Urinary bladder (tissue), 4 donors: ENCODE data around the gene TEKT3. TPM values are rescaled to one million over a fixed set of nuclear protein-coding genes. Genes with fewer than 3 reads are reported as not detected.

Experiments used
- DNase-seq: peaks from one replicate; pipeline ENCODE4 v3.0.0-alpha.2; 2015; ENCODE audit errors: extremely low spot score
- H3K27ac ChIP-seq: one replicate; pipeline ENCODE4 v1.5.1; 2013; ENCODE audit warnings: low read depth, mild to moderate bottlenecking, moderate library complexity
- H3K36me3 ChIP-seq: one replicate; pipeline ENCODE4 v1.6.1; 2013; ENCODE audit warnings: mild to moderate bottlenecking, moderate library complexity; ENCODE audit not compliant: insufficient read depth
- H3K4me1 ChIP-seq: one replicate; pipeline ENCODE4 v1.6.1; 2013; ENCODE audit warnings: mild to moderate bottlenecking, moderate library complexity; ENCODE audit not compliant: insufficient read depth
- H3K4me3 ChIP-seq: one replicate; pipeline ENCODE4 v1.5.1; 2013; ENCODE audit warnings: low read depth, low read length
- WGBS: extraction: QIAGEN DNeasy Blood & Tissue Kit; methylation state at CpG from one replicate; pipeline ENCODE4 v1.1.7; 2013; 5-methylcytosine and 5-hydroxymethylcytosine counted together
- polyA plus RNA-seq: library from polyadenylated mRNA; stranded (reverse); fragments of 200-250 nt; gene quantifications from one replicate; pipeline ENCODE4 v1.2.3, GENCODE V29; 2013
- total RNA-seq: library from RNA; depleted of rRNA; stranded (reverse); fragments of >200 nt; gene quantifications from one replicate; pipeline ENCODE4 v1.2.3, GENCODE V29; 2014
- donor health status: healthy with polysubstance abuse.
- donor health status: healthy.

Gene TEKT3
- total and polyA plus RNA-seq, 2 donors = 1.0 to 1.1 TPM

- H3K36me3 ChIP-seq = no peaks in the 10 kb centered on the region
- H3K27ac ChIP-seq = no peak overlapping the region
- WGBS = 93% methylated on average over 6 of the region's 6 CpGs
- no peak overlapping the region for H3K4me3 ChIP-seq
- DNase-seq = no peak
- H3K4me1 ChIP-seq = no peaks in the 10 kb centered on the region
Observed at GRCh38 chr17:15301845-15302244, 39.6 kb downstream of the TEKT3 start.

- H3K36me3 ChIP-seq = no peaks in the 10 kb centered on the region
- H3K27ac ChIP-seq = no peak overlapping the region
- no peaks in the 10 kb centered on the region for H3K4me1 ChIP-seq
- 86% methylated on average over 5 of the region's 5 CpGs for WGBS
- no peak for DNase-seq
- no peak overlapping the region for H3K4me3 ChIP-seq
Observed at GRCh38 chr17:15298176-15298575, 43.2 kb downstream of the TEKT3 start.

GRCh38 chr17:15293558-15293957 lies 47.8 kb downstream of the TEKT3 start:
- no peaks in the 10 kb centered on the region for H3K36me3 ChIP-seq
- WGBS = 79% methylated on average over 3 of the region's 3 CpGs

GRCh38 chr17:15291674-15292361 lies 49.6 kb downstream of the TEKT3 start:
- Histone ChIP-seq H3K4me3 (no peak overlapping the region), H3K36me3 (no peaks in the 10 kb centered on the region), H3K27ac (no peak overlapping the region), H3K4me1 (no peaks in the 10 kb centered on the region)
- no peak for DNase-seq
- WGBS = 81% methylated on average over 8 of the region's 8 CpGs

More at GRCh38 chr17:15293558-15293957, 47.8 kb downstream of the TEKT3 start:
- no peak overlapping the region for H3K4me3 ChIP-seq
- DNase-seq = no peak
- H3K4me1 ChIP-seq = no peaks in the 10 kb centered on the region
- H3K27ac ChIP-seq = no peak overlapping the region

- WGBS = 85% methylated on average over 6 of the region's 6 CpGs
- H3K36me3 ChIP-seq = no peaks in the 10 kb centered on the region
Observed at GRCh38 chr17:15290605-15291004, 50.8 kb downstream of the TEKT3 start.

GRCh38 chr17:15289285-15290183 lies 51.9 kb downstream of the TEKT3 start:
- DNase-seq = no peak
- Histone ChIP-seq H3K27ac (no peak overlapping the region), H3K4me3 (no peak overlapping the region), H3K36me3 (no peaks in the 10 kb centered on the region), H3K4me1 (no peaks in the 10 kb centered on the region)
- WGBS = 73% methylated on average over 22 of the region's 22 CpGs

More at GRCh38 chr17:15290605-15291004, 50.8 kb downstream of the TEKT3 start:
- no peak for DNase-seq
- Histone ChIP-seq H3K27ac (no peak overlapping the region), H3K4me1 (no peaks in the 10 kb centered on the region), H3K4me3 (no peak overlapping the region)

- no peaks in the 10 kb centered on the region for H3K36me3 ChIP-seq
- 48% methylated on average over 1 of the region's 1 CpG for WGBS
- DNase-seq = no peak
- H3K27ac ChIP-seq = no peak overlapping the region
- H3K4me3 ChIP-seq = no peak overlapping the region
- H3K4me1 ChIP-seq = no peaks in the 10 kb centered on the region
Observed at GRCh38 chr17:15288859-15289258, 52.5 kb downstream of the TEKT3 start.

GRCh38 chr17:15287538-15288267 lies 53.7 kb downstream of the TEKT3 start:
- no peak for DNase-seq
- H3K4me1 ChIP-seq = no peaks in the 10 kb centered on the region
- H3K4me3 ChIP-seq = no peak overlapping the region
- 37% methylated on average over 4 of the region's 4 CpGs for WGBS
- H3K36me3 ChIP-seq = no peaks in the 10 kb centered on the region
- no peak overlapping the region for H3K27ac ChIP-seq

- Histone ChIP-seq H3K4me1 (no peaks in the 10 kb centered on the region), H3K4me3 (no peak overlapping the region), H3K36me3 (no peaks in the 10 kb centered on the region), H3K27ac (no peak overlapping the region)
- DNase-seq = no peak
- WGBS = 57% methylated on average over 6 of the region's 6 CpGs
Observed at GRCh38 chr17:15285466-15285865, 55.9 kb downstream of the TEKT3 start.

GRCh38 chr17:15284537-15284936 lies 56.9 kb downstream of the TEKT3 start:
- Histone ChIP-seq H3K4me1 (no peaks in the 10 kb centered on the region), H3K27ac (no peak overlapping the region), H3K36me3 (no peaks in the 10 kb centered on the region), H3K4me3 (no peak overlapping the region)
- WGBS = 61% methylated on average over 2 of the region's 2 CpGs
- no peak for DNase-seq

GRCh38 chr17:15284107-15284506 lies 57.3 kb downstream of the TEKT3 start:
- Histone ChIP-seq H3K4me3 (no peak overlapping the region), H3K27ac (no peak overlapping the region), H3K36me3 (no peaks in the 10 kb centered on the region), H3K4me1 (no peaks in the 10 kb centered on the region)
- 92% methylated on average over 6 of the region's 6 CpGs for WGBS
- no peak for DNase-seq

- DNase-seq = no peak
- H3K36me3 ChIP-seq = no peaks in the 10 kb centered on the region
- no peak overlapping the region for H3K4me3 ChIP-seq
- H3K27ac ChIP-seq = no peak overlapping the region
- 86% methylated on average over 3 of the region's 3 CpGs for WGBS
- no peaks in the 10 kb centered on the region for H3K4me1 ChIP-seq
Observed at GRCh38 chr17:15281909-15282308, 59.5 kb downstream of the TEKT3 start.

- no peak for DNase-seq
- no peak overlapping the region for H3K27ac ChIP-seq
- WGBS = 71% methylated on average over 2 of the region's 2 CpGs
- no peaks in the 10 kb centered on the region for H3K4me1 ChIP-seq
- H3K4me3 ChIP-seq = no peak overlapping the region
- no peaks in the 10 kb centered on the region for H3K36me3 ChIP-seq
Observed at GRCh38 chr17:15278924-15279477, 62.4 kb downstream of the TEKT3 start.
